ENCODE data around the gene CAMK2D.

Gene CAMK2D

GRCh38 chr4:113471146-113471860 is 290.2 kb downstream of the CAMK2D start:
- no peak for DNase-seq (ENCODE audit: low read depth)

DNA sequence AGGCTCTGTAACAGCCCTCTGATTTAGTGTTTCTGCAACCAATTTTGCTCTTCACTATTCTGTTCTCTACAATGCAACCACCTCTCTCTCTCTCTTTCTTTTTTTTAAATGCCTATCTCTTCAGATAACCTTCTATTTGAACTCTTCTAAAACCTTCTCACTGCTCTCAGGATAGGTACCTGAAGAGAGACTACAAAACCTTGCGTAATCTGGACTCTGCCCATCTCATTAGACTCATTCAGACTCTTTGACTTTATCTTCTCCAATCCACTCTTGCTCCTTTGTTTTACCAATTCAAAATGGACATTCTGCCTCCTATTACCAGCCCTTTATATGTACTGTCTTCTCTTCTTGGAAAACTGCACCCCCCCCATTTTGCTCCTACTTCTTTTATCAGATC is 291.6 kb downstream of the CAMK2D start:
- no peak for DNase-seq (ENCODE audit: low read depth)

GRCh38 chr4:113469023-113469390 is 292.5 kb downstream of the CAMK2D start:
- no peak for DNase-seq (ENCODE audit: low read depth)

DNA sequence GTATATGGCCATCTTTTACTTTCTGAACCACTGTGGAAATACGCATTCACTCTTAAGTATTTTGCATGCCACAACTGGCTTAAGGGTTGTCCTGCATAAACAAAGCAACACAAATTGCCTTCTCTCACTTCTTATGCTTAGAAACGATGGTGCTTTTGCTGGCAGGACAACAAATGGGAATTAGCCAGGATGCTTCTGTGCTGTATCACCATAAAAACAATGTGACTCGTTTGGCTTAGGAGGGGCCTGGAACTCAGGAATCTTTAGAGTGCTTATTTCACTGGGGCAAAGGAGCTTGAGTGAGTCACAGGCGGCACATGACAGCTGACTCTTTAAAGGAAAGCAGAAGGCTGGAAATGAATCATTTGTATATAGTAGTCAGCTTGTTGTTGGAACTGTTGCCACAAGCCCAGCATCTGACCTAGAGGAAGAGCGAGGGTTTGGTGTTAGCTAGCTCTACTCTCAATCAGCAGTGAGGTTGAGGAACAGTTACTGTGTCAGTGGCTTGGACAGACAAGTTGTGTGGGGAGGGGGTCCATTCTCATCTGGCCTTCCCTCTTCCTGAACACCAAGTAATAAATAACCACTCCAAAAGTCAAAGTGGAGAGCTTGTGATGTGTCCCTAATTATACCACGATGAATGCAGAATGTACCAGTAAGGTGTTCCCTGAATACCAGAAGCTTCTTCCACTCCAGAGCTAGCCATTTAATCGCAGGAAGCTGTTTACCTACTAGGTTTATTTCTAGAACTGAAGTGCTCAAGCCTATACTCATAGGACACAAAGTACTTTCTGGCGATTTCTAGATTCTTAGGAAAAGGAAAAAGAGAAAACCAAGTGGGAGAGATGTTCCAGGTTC is 293.1 kb downstream of the CAMK2D start:
- no peak for DNase-seq (ENCODE audit: low read depth)

- DNase-seq (ENCODE audit: low read depth): no peak
Observed at GRCh38 chr4:113467581-113467980, 294.0 kb downstream of the CAMK2D start.

DNA sequence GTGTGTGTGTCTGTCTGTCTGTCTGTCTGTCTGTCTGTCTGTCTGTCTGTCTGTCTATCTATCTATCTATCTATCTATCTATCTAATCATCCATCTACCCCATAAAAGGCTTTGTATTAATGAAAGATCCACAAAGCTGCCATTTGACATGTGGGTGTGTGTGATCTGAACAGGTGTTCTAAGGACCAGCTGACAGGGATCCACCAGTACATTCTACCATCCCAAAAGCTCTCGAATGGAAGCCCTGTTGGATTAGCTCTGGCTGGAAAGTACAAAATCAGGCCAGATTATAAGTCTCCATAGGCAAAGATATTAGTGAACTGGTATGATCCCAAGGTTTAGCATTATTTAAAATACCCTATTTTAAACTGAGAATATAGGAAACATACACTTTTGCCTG is 299.3 kb downstream of the CAMK2D start:
- DNase-seq (ENCODE audit: low read depth): no peak

GRCh38 chr4:113461281-113461680 is 300.3 kb downstream of the CAMK2D start:
- no peak for DNase-seq (ENCODE audit: low read depth)

GRCh38 chr4:113457886-113458285 is 303.7 kb downstream of the CAMK2D start:
- no peak for DNase-seq (ENCODE audit: low read depth)

GRCh38 chr4:113457121-113457520 is 304.4 kb downstream of the CAMK2D start:
- no peak for DNase-seq (ENCODE audit: low read depth)

DNA sequence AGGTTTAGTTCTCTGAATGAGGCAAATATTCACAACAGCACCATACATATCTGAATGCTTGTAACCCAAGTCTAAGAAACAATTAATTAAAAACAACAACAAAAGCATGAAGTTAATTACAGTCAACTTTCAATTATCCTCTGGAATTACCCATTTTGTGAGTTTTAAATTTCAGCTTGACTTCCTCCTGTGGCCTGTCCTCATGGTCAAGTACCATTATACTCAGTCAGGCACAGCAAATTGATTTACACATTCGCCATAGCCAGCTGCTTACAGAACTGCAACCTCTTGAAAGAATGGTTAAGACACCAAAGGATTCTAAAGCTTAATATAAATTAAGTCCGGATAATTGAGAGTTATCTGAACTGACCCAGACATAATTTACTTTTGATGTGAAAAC is 306.5 kb downstream of the CAMK2D start:
- no peak for DNase-seq (ENCODE audit: low read depth)

DNA sequence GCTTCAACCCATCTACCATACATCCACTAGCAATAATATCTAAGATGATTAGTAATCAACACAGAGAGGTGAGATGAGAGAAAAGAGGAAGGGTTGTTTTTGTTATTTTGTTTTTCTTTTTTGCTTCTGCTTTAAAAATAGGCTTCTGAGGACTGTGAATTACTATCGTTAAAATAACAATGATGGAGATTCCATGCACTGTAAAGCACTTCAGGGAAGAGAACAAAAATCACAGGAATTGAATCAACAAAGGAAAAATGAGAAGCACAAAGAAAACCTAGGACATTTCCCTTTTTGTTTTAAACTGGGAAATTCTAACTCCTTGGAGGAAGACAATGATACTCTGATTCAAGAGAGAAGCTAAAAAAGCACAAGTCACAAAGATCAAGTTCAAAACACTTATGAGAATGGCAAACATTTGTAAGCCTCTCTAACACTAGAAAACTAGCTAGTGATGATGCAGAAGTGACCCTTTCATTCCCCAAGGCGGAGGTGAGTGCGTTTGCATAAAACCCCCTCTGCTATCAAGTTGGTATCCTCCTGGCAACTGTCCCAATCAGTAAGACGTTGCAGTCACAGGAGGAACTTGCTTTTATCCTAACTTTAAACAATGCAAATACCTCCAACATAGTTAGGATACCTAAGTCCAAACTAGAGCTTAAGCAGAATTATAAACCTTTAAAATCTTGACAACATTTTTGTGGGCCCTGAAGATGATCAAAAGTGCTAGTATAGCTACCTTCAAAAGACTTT is 308.5 kb downstream of the CAMK2D start:
- no peak for DNase-seq (ENCODE audit: low read depth)

DNA sequence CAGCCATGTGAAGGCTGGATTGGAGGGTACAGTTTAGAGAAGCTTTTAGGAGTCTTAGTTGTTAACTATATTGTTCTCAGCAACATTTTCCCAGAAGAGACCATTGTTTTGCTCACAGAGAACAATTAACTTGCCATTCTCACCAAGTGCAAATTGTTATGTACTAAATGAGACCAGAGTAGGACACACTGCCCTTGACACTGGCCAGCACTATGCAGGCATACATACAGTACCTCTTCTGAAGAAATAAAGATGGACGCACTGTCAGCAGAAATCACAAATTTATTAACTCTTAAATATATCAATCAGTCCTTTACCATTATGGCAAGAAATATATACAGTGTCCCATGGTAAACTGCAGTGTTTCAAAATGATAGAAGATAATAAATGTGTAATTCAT is 309.4 kb downstream of the CAMK2D start:
- no peak for DNase-seq (ENCODE audit: low read depth)

DNA sequence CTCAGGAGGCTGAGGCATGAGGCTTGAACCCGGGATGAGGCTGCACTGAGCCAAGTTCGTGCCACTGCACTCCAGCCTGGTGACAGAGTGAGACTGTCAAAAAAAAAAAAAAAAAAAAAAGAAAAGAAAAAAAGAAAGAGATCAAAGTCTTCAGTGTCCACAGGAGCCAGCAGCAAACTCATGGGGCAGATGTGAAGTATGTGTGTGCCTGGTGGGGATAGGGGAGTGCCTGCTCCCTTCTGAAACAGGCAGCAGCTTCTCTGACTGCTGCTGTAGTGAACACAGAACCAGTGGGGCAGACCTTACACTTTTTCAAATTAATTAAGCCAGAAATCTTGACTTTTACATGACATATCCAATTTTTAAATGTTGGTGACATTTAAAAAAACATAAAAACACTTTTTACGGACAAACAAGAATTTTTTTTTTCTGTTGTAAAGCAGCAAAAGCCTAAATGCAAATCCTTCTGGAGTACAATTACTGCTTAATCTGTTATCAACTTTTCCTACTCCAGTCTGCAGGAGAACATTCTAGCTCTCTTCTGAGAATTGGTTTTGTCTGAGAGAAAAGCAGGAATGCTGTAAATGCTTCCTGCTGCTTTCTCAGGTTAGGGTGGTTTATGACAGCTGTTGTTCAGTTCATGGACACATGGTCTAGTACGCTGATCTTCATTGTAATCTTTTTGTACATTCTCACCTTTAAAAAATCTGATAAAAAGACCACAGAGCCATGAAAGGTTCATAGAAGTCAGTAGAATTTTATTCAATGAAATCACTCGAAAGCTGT is 311.1 kb downstream of the CAMK2D start:
- DNase-seq (ENCODE audit: low read depth): no peak

DNA sequence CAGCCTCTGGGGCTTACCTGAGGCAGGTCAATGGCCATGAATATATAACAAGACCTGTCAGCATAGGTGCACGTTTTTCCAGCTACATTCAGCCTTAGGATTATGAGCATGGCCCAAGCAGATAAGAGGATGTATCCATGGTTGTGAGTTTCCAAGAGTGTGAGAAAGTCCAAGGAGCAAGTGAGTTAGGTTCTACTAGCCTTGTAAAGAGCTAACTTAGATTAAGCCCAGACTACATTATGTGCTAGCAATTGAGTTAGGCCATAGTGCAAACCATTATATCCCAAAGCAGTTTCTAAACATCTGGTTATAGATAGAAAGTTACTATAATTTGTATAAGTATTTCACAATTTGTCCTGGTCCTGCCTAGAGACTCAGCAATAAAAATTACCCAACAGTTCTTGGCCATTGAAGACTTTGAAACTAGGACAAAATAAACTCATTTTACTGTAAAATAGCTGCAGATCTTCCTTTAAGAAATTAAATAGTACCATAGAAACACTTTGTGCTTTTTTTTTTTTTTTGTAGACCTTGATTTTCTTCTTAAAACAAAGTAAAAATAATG is 312.0 kb downstream of the CAMK2D start:
- no peak for DNase-seq (ENCODE audit: low read depth)

- no peak for DNase-seq (ENCODE audit: low read depth)
Observed at GRCh38 chr4:113447769-113448168, 313.8 kb downstream of the CAMK2D start.

DNA sequence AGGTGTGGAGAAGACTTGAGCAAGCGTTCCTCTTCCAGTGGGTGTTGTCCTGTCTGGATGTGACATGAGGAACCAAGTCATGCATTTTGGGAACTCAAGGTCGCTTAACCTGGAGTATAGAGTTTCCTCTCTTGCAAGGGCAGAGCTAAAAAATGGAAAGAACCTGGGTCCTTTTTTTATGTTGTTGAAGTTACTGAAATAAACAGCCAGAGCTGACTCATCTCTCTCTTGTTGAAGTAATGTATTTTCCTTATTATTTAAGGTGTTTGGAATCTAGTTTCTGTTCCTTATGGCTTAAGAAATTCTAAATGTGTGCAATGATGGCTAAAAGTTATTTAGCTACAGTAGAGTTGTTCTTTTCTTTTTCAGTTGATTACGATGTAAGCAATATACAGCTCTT is 314.5 kb downstream of the CAMK2D start:
- DNase-seq (ENCODE audit: low read depth): no peak

DNA sequence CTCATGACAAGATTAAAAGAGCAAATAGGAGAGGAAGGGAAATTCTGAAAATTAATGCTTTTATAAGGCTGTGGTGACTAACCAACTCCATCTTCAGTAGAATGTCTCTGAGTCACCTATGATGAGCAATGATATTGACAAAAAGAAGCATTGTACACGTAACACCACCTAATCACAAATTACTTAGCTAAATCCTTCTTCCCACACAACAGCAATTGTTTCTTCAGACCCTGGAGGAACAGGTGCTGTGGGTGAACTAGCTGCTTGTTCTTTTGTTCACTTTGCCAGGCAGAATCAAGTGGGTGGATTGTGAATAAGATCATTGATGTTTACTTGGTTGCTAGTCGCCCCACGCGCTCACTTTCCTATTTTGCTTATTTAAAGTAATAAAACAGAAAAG is 315.5 kb downstream of the CAMK2D start:
- DNase-seq (ENCODE audit: low read depth): no peak

DNA sequence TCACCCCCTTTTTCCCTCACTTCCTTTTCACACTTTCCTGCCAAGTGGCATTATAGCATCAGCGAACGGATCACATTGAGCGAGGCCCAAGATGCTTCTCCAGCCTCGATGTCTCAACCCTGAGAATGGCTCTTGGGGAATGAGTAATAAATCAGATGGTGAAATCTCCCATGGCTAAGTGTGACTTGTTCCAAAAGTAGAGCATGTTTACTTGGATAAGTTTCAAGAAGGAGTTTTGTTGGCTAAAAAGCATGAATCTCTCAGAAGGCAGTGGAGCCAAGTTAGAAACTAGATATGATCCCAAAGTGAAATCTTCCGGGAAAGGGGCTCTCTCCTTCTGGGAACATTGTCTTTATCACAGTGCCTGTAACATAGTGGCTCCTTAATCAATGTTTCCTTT is 316.3 kb downstream of the CAMK2D start:
- DNase-seq (ENCODE audit: low read depth): no peak

- no peak for DNase-seq (ENCODE audit: low read depth)
Observed at GRCh38 chr4:113444386-113444785, 317.2 kb downstream of the CAMK2D start.

GRCh38 chr4:113442826-113443225 is 318.7 kb downstream of the CAMK2D start:
- no peak for DNase-seq (ENCODE audit: low read depth)

- no peak for DNase-seq (ENCODE audit: low read depth)
Observed at GRCh38 chr4:113440371-113440770, 321.2 kb downstream of the CAMK2D start.

DNA sequence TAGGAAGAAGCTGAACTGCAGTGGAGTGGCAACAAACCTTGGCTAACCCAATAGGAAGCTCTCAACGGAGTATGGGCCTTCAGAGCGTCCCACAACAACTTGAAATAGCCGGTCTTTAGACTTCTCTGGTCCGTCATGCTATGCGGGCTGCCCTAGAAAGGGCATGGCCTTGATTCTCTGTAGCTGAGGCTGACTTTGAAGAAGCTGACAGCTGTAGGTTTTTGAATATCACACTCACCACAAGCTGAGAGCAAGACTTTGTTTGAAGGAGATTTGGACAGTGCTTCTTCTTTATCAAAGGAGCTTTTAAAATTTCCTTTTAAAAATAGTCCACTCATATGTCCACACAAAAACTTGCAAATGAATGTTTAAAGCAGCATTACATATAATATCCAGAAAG is 322.9 kb downstream of the CAMK2D start:
- no peak for DNase-seq (ENCODE audit: low read depth)
